Naive thymus-derived CD4-positive, alpha-beta T cell (primary cell): ENCODE measurements around the gene DUSP5. TPM values are rescaled to one million over a fixed set of nuclear protein-coding genes. Genes with fewer than 3 reads are reported as not detected.
A peak's percentile ranks its signal among the peaks of the same experiment; 100 is the strongest.

Experiments
- ATAC-seq: fragments of 150-1000 bp; cut with Tn5 transposase; 2 replicates; pipeline ENCODE4 v1.10.0; 2021; ENCODE audit warnings: mild to moderate bottlenecking, moderate library complexity
- CTCF ChIA-PET: fragments of 350-600 bp; sonication (Branson Sonifier 250); formaldehyde crosslinking; loops from one replicate; lab custom pipeline; 2021; ENCODE audit warnings: antibody characterized with exemption; lab: Charles Lee
- POLR2A ChIA-PET: fragments of 350-600 bp; sonication (Branson Sonifier 250); formaldehyde crosslinking; loops from one replicate; lab custom pipeline; 2021; ENCODE audit warnings: antibody characterized with exemption, inconsistent platforms; lab: Charles Lee
- DNase-seq, 9 donors: peaks; one replicate each; pipeline versions ENCODE4 v3.0.0 to v3.0.0-alpha.2; 2020 to 2022; ENCODE audit warnings: mixed read lengths in 1 of 9
- H3K27ac ChIP-seq: one replicate; pipeline ENCODE4 v1.7.0; 2013; ENCODE audit warnings: mild to moderate bottlenecking, low read depth, low read length, moderate library complexity
- H3K27me3 ChIP-seq, 2 donors: one replicate each; pipeline ENCODE4 v1.7.0; 2013; ENCODE audit warnings: low read length in 2 of 2, mild to moderate bottlenecking in 2 of 2, moderate library complexity in 2 of 2; ENCODE audit not compliant: control insufficient read depth in 2 of 2, insufficient read depth in 2 of 2
- H3K36me3 ChIP-seq, 3 experiments: 1 replicate in 2 of 3; 2 replicates in 1 of 3; pipeline ENCODE4 v1.7.0; 2013; ENCODE audit warnings: low read length in 3 of 3, mild to moderate bottlenecking in 3 of 3, moderate library complexity in 1 of 3; ENCODE audit not compliant: insufficient read depth in 3 of 3, control insufficient read depth in 2 of 3
- H3K4me1 ChIP-seq, 2 donors: one replicate each; pipeline ENCODE4 v1.7.0; 2013; ENCODE audit warnings: low read length in 2 of 2, mild to moderate bottlenecking in 2 of 2, moderate library complexity in 1 of 2; ENCODE audit not compliant: control insufficient read depth in 2 of 2, insufficient read depth in 2 of 2
- H3K4me3 ChIP-seq: 2 replicates; pipeline ENCODE4 v1.7.0; 2013; ENCODE audit warnings: mild to moderate bottlenecking, low read length
- H3K9me3 ChIP-seq, 3 experiments: 1 replicate in 2 of 3; 2 replicates in 1 of 3; pipeline ENCODE4 v1.7.0; 2013; ENCODE audit warnings: low read length in 3 of 3; ENCODE audit not compliant: control insufficient read depth in 2 of 3
- H3K27ac Mint-ChIP-seq, 9 donors: one replicate each; pipeline ENCODE4 v1.8.0; 2020 to 2022; ENCODE audit warnings: mixed read lengths in 9 of 9, mild to moderate bottlenecking in 8 of 9, moderate library complexity in 5 of 9, inconsistent platforms in 2 of 9
- H3K27me3 Mint-ChIP-seq, 5 donors: one replicate each; pipeline ENCODE4 v1.8.0; 2021 to 2022; ENCODE audit warnings: mixed read lengths in 5 of 5, mild to moderate bottlenecking in 1 of 5
- H3K36me3 Mint-ChIP-seq, 5 donors: one replicate each; pipeline ENCODE4 v1.8.0; 2020 to 2022; ENCODE audit warnings: mixed read lengths in 5 of 5, mild to moderate bottlenecking in 3 of 5, inconsistent platforms in 1 of 5
- H3K4me1 Mint-ChIP-seq, 7 donors: one replicate each; pipeline ENCODE4 v1.8.0; 2020 to 2022; ENCODE audit warnings: mixed read lengths in 7 of 7, mild to moderate bottlenecking in 3 of 7, inconsistent platforms in 1 of 7
- H3K4me3 Mint-ChIP-seq, 10 donors: one replicate each; pipeline ENCODE4 v1.8.0; 2020 to 2022; ENCODE audit warnings: mild to moderate bottlenecking in 10 of 10, mixed read lengths in 10 of 10, moderate library complexity in 6 of 10, inconsistent platforms in 2 of 10
- H3K9me3 Mint-ChIP-seq, 11 donors: one replicate each; pipeline ENCODE4 v1.8.0; 2020 to 2022; ENCODE audit warnings: mixed read lengths in 11 of 11, mild to moderate bottlenecking in 4 of 11, inconsistent platforms in 1 of 11, moderate library complexity in 1 of 11
- intact Hi-C, 2 donors: fragments of 100-400 bp; cut with micrococcal nuclease; formaldehyde crosslinking; loops; one replicate each; pipeline ENCODE4 v1.15.1; 2023
- polyA plus RNA-seq, 2 donors: library from polyadenylated mRNA; unstranded; fragments of 300-500 nt; fragmentation: Illumina TruSeq; gene quantifications; one replicate each; pipeline ENCODE4 v1.2.3, GENCODE V29; 2021
- total RNA-seq, 6 experiments: library from RNA in 5 of 6; stranded (reverse) in 5 of 6; gene quantifications; 1 replicate in 5 of 6; 2 replicates in 1 of 6; pipeline ENCODE4 v1.2.3 and lab custom pipeline; 2021 to 2026

The DUSP5 gene
- total and polyA plus RNA-seq, 7 experiments from 2014 or later, result 0.17 to 57.2 (median 0.51) TPM

DNA sequence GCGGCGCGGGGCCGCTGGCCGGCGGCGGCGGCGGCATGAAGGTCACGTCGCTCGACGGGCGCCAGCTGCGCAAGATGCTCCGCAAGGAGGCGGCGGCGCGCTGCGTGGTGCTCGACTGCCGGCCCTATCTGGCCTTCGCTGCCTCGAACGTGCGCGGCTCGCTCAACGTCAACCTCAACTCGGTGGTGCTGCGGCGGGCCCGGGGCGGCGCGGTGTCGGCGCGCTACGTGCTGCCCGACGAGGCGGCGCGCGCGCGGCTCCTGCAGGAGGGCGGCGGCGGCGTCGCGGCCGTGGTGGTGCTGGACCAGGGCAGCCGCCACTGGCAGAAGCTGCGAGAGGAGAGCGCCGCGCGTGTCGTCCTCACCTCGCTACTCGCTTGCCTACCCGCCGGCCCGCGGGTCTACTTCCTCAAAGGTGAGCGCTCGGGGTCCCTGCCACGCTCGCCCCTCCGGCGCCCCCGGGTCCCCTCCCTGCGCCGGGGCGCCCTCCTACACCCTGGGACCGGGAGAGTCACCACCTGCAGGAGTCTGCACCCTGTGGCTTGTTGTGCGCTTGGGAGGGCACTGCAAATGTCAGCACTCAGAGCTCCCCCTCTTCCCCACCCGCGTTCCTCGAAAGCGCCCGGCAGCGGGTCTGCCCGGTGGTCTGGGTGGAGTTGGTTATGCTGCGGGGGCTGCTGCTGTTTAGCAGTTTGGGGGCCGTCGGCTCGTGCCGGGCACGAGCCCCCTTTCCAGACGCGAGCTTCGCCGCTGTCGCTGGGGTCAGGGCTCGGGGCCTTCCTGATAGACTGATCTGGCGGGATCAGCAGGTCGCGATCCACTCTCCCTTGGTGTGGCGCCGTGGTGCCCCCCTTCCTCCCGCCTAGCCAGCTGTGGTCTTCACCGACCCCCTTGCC lies 627 bp downstream of the DUSP5 start:
- ChIA-PET POLR2A (interaction anchor here (0.9 to 4.1 kb wide), 5 partner anchors 9 to 193 kb away, joined by 3 to 21 read pairs (median 3); partner anchors contain the start of gene SMNDC1), CTCF (interaction anchor here (0.6 to 1.6 kb wide), 5 partner anchors 14 to 424 kb away, joined by 3 to 4 read pairs (median 3); no protein-coding TSS in a partner anchor)
- Histone ChIP-seq H3K4me3 (peak overlapping the region; percentile 77), H3K36me3 (no peaks in the 10 kb centered on the region), H3K27ac (peak overlapping the region; percentile 71), H3K9me3 (no peaks in the 10 kb centered on the region), H3K4me1 (peaks cover 39 to 51% of the 10 kb centered on the region in 2 donors), H3K27me3 (no peaks in the 10 kb centered on the region)
- H3K9me3 Mint-ChIP-seq, result no peaks in the 10 kb centered on the region
- H3K27ac Mint-ChIP-seq, result peak overlapping the region in 8 of 9 donors; percentile 22 to 94 (median 80)
- H3K27me3 Mint-ChIP-seq, result peaks cover 0 to 3% (median 0%) of the 10 kb centered on the region in 5 donors
- DNase-seq, result peak in 8 of 9 donors; percentile 57 to 73 (median 68)
- peaks cover 0 to 26% (median 0%) of the 10 kb centered on the region in 5 donors for H3K36me3 Mint-ChIP-seq
- intact Hi-C loops, result loop anchor here (5.0 to 10.0 kb wide), 5 partner anchors 361 to 1949 kb away; partner anchors contain the start of genes VTI1A (in 2 of the 2), ZDHHC6 (in 2 of the 2) and PDCD4 (in 1 of the 2)
- peak overlapping the region; percentile 80 to 97 (median 89) for H3K4me3 Mint-ChIP-seq
- peak; percentile 49 for ATAC-seq
- H3K4me1 Mint-ChIP-seq, result peaks cover 51 to 65% (median 58%) of the 10 kb centered on the region in 7 donors

DNA sequence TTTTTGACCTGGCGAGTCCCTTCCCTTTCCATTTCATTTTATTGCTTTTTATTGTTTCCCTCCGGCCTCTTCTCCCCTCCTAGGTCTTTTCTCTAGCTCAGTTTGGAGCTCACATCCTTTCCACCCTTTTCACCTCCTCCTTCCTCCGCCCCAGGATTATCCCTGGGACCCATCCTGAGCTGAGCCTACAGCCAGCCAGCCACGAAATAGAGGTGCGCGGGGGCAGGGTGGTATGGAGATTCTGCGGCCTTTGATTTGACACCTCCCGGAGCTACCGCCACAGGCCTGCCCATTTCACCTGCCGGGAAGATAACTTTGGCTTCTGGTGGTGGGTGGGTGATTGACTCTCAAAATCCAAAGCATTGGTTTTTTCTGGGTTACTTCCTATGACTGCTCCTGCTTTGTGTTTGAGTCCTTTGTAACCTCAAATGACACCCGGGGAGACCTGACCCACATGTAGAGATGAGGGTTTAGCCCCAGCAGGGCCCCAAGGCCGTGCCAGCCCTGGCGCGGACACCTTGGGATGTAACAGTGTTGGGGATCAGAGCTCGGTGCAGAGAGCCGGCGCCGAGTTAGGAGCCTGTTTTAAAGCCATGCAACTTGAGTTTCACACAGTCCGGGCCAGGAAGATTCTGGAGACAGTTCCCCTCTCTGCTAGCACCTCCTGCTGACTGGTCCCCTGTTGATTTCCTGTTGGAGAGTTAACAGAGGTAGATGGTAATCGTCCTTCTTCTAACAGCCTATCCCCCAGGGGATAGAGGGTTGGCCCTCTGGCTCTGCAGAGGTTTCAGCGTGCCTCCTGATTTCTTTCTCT lies 1.5 kb downstream of the DUSP5 start:
- Mint-ChIP-seq H3K4me3 (peak overlapping the region; percentile 80 to 97 (median 89)), H3K27ac (peak overlapping the region in 8 of 9 donors; percentile 32 to 94 (median 75)), H3K9me3 (no peaks in the 10 kb centered on the region), H3K4me1 (peaks cover 58 to 74% (median 67%) of the 10 kb centered on the region in 7 donors), H3K36me3 (peaks cover 0 to 27% (median 0%) of the 10 kb centered on the region in 5 donors), H3K27me3 (peaks cover 0 to 3% (median 0%) of the 10 kb centered on the region in 5 donors)
- ChIA-PET POLR2A (interaction anchor here (0.6 to 4.1 kb wide), 6 partner anchors 8 to 427 kb away, joined by 3 to 21 read pairs (median 3); partner anchors contain the start of gene SMNDC1), CTCF (interaction anchor here (0.8 to 1.6 kb wide), 5 partner anchors 13 to 360 kb away, joined by 3 to 5 read pairs (median 4); no protein-coding TSS in a partner anchor)
- no peaks in the 10 kb centered on the region for H3K9me3 ChIP-seq
- peaks cover 48 to 57% of the 10 kb centered on the region in 2 donors for H3K4me1 ChIP-seq
- H3K27ac ChIP-seq, result no peak overlapping the region
- H3K27me3 ChIP-seq, result no peaks in the 10 kb centered on the region
- intact Hi-C loops, result loop anchor here (1.0 to 10.0 kb wide), 6 partner anchors 145 to 1948 kb away; partner anchors contain the start of genes VTI1A (in 2 of the 2), ZDHHC6 (in 2 of the 2) and PDCD4 (in 1 of the 2)
- ATAC-seq, result no peak
- peak in 1 of 9 donors; percentile 39 for DNase-seq
- peak overlapping the region; percentile 54 for H3K4me3 ChIP-seq
- H3K36me3 ChIP-seq, result no peaks in the 10 kb centered on the region

DNA sequence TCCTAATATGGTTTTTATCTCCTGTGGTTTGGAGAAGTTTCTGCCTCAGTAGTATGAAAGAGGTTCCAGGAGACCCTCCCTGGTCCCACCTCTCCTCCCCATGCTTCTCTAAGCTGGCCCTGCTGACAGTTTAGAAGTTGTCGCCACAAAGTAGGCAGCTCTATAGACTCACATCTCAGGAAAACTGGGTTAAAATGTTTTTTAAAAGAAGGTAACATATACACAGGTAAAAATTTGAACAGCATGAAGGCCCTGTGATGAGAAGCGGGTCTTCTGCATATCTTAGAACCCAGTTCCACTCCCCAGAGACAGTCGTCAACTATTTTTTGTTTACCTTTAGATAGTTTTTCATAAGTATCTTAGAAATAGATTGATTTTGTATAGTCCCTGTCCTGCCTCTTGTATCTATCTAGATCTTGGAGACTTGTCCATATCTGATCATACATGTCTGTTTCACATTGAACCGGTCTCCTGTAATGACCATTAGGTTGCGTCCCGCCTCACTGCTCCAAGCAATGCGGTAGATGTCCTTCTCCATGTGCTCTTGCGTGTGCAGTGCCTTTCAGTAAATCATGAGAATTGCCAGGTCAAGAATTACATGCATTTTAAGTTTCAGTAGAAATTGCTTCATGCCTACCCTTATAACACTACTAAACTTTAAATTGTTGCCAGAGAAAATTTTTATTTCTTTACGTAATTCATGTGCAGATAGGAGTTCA lies 2.2 kb downstream of the DUSP5 start:
- Histone ChIP-seq H3K27ac (no peak overlapping the region), H3K4me1 (peaks cover 56 to 65% of the 10 kb centered on the region in 2 donors), H3K4me3 (peak overlapping the region; percentile 54), H3K27me3 (no peaks in the 10 kb centered on the region), H3K36me3 (no peaks in the 10 kb centered on the region), H3K9me3 (no peaks in the 10 kb centered on the region)
- Mint-ChIP-seq H3K27me3 (peaks cover 0 to 3% (median 0%) of the 10 kb centered on the region in 5 donors), H3K4me3 (peak overlapping the region; percentile 80 to 97 (median 89)), H3K36me3 (peaks cover 0 to 32% (median 0%) of the 10 kb centered on the region in 5 donors), H3K4me1 (peaks cover 65 to 81% (median 74%) of the 10 kb centered on the region in 7 donors), H3K27ac (peak overlapping the region in 7 of 9 donors; percentile 68 to 94 (median 72)), H3K9me3 (no peaks in the 10 kb centered on the region)
- CTCF ChIA-PET, result interaction anchor here (1.0 to 1.4 kb wide), 2 partner anchors 50 to 361 kb away, joined by 4 to 5 read pairs; no protein-coding TSS in a partner anchor
- ATAC-seq (no peak), DNase-seq (no peak)
- intact Hi-C loops, result loop anchor here (1.0 to 10.0 kb wide), 11 partner anchors 146 to 1947 kb away; partner anchors contain the start of genes VTI1A (in 2 of the 2), ZDHHC6 (in 2 of the 2), ADD3 (in 1 of the 2) and PDCD4 (in 1 of the 2)
- POLR2A ChIA-PET, result interaction anchor here (4.1 kb wide), 1 partner anchor 195 kb away, joined by 21 read pairs; the partner anchor contains the start of gene SMNDC1

DNA sequence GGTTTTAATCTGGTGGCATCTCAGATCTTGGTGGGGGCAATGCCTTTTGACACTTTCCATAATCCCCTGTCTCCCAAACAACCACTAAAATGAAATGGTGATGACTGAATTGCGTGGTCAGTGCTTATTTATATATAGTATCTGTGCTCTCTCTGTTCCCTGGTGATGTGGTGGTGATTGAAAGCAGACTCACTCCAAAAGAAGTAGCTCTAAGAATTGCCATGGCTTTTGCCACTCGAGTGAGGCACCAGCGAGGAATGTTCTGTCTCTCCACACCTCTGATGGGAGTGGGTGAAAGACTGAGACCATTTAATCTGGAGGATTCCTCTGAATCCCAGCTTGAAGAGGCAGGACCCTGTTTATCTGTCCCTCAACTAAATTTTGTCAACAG lies 2.8 kb downstream of the DUSP5 start:
- DNase-seq (no peak), ATAC-seq (no peak)
- POLR2A ChIA-PET, result interaction anchor here (0.9 kb wide), 1 partner anchor 196 kb away, joined by 3 read pairs; the partner anchor contains the start of gene SMNDC1
- H3K9me3 Mint-ChIP-seq, result no peaks in the 10 kb centered on the region
- intact Hi-C loops, result loop anchor here in 1 of 2 donors (5.0 kb wide), 5 partner anchors 273 to 578 kb away; partner anchors contain the start of genes ADD3 and XPNPEP1
- peaks cover 68 to 86% (median 77%) of the 10 kb centered on the region in 7 donors for H3K4me1 Mint-ChIP-seq
- peak overlapping the region in 8 of 10 donors; percentile 24 to 97 (median 90) for H3K4me3 Mint-ChIP-seq
- no peak overlapping the region for H3K4me3 ChIP-seq
- no peak overlapping the region for H3K27ac ChIP-seq
- H3K36me3 Mint-ChIP-seq, result peaks cover 0 to 34% (median 0%) of the 10 kb centered on the region in 5 donors
- peaks cover 57 to 71% of the 10 kb centered on the region in 2 donors for H3K4me1 ChIP-seq
- no peaks in the 10 kb centered on the region for H3K9me3 ChIP-seq
- H3K36me3 ChIP-seq, result no peaks in the 10 kb centered on the region
- no peaks in the 10 kb centered on the region for H3K27me3 ChIP-seq
- H3K27ac Mint-ChIP-seq, result peak overlapping the region in 2 of 9 donors; percentile 14 to 94
- peaks cover 0 to 3% (median 0%) of the 10 kb centered on the region in 5 donors for H3K27me3 Mint-ChIP-seq
- CTCF ChIA-PET, result no interaction called here

DNA sequence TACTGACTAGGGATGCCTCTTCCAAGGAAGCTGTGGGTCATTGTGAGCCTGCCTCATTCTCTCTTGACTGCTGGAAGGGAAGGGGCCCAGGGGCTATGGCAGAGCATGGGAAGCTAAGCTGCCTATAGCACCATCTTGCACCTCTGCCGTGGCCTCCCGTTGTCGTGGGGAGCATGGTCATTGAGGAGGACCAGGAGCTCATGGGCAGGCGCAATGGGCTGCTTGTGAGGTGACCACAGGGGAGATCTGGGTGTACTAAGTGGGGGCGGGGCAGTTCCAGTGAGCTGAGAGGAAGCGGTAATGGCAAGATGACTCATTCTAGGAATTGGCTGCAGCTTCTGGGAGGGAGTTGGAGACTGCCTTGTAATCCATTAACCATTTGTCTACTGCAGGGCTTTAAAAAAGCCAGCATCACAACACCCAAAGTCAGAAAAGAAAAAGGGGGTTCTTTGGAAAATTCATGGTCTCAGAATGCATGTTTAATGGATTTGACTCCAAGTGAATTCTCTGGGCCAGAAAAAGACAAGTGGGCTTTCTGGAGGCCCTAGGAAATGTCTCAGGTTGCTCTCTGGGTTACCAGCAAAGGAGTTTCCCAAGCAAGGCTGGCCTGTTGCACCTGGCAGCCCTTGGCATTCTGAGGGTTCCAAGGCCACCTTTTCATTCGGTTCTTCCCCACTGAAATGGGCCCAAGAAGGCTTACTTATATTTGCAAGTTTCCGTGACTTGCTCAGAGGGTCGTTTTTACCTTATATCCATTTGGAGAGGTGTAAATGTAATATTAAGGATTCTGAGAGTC lies 3.6 kb downstream of the DUSP5 start:
- peak in 1 of 9 donors; percentile 73 for DNase-seq
- Histone ChIP-seq H3K4me1 (peaks cover 49 to 76% of the 10 kb centered on the region in 2 donors), H3K4me3 (no peak overlapping the region), H3K9me3 (no peaks in the 10 kb centered on the region), H3K27me3 (no peaks in the 10 kb centered on the region), H3K36me3 (no peaks in the 10 kb centered on the region), H3K27ac (no peak overlapping the region)
- no peaks in the 10 kb centered on the region for H3K9me3 Mint-ChIP-seq
- peak overlapping the region in 2 of 9 donors; percentile 93 to 94 for H3K27ac Mint-ChIP-seq
- ATAC-seq, result no peak
- intact Hi-C loops, result loop anchor here in 1 of 2 donors (5.0 kb wide), 5 partner anchors 274 to 579 kb away; partner anchors contain the start of genes ADD3 and XPNPEP1
- peaks cover 0 to 39% (median 0%) of the 10 kb centered on the region in 5 donors for H3K36me3 Mint-ChIP-seq
- peaks cover 0 to 3% (median 0%) of the 10 kb centered on the region in 5 donors for H3K27me3 Mint-ChIP-seq
- ChIA-PET CTCF (no interaction called here), POLR2A (interaction anchor here (0.9 kb wide), 1 partner anchor 196 kb away, joined by 3 read pairs; the partner anchor contains the start of gene SMNDC1)
- H3K4me1 Mint-ChIP-seq, result peaks cover 62 to 85% (median 73%) of the 10 kb centered on the region in 7 donors
- peak overlapping the region in 7 of 10 donors; percentile 10 to 97 (median 41) for H3K4me3 Mint-ChIP-seq
